Activated CD4-positive, alpha-beta T cell treated with anti-CD3 and anti-CD28 coated beads, Interleukin-2, Interleukin-6, amounts not matched to agents 100 ng/mL and 50 ng/mL, durations not matched to agents 16 hours and 8 hours (primary cell): Measurements from ENCODE around the gene PIM3.

ENCODE experiments used
- DNase-seq: peaks from one replicate; pipeline ENCODE4 v3.0.0-alpha.2; 2020

The PIM3 gene

GRCh38 chr22:50009251-50009650 is 48.7 kb downstream of the PIM3 start:
- DNase-seq = no peak

- DNase-seq = no peak
Measured at GRCh38 chr22:50009765-50010675, 49.4 kb downstream of the PIM3 start.

- DNase-seq = peak; percentile 41
Measured at GRCh38 chr22:50010676-50011446, 50.3 kb downstream of the PIM3 start.

- DNase-seq = no peak
Measured at GRCh38 chr22:50011447-50012210, 51.1 kb downstream of the PIM3 start.

- no peak for DNase-seq
Measured at GRCh38 chr22:50012211-50013181, 51.9 kb downstream of the PIM3 start, which contains the start of gene IL17REL. Gene IL17REL, minus strand, starts transcription at chr22:50012765. Its CDS starts 119 bp downstream, at chr22:50012646.
